Measurements from ENCODE around the gene DGKZ.

- TF ChIP-seq CTCF (IDR thresholded peaks at IDR 0.05) (no peak), POLR2A (IDR thresholded peaks at IDR 0.05) (no peak)
These were observed 24.8 kb downstream of the DGKZ start for GRCh38 chr11:46372086-46372485.
